HepG2 (cell line): Measurements from ENCODE around the gene HAO2. TPM values are rescaled to one million over a fixed set of nuclear protein-coding genes. Genes with fewer than 3 reads are reported as not detected.

Experiments
- BORCS8-MEF2B ChIP-seq: sonication (generic); formaldehyde crosslinking; IDR thresholded peaks from 2 replicates; pipeline ENCODE4 v1.8.0; 2022; ENCODE audit warnings: mild to moderate bottlenecking, missing genetic modification reagents
- CEBPB ChIP-seq: IDR thresholded peaks from 2 replicates; pipeline ENCODE4 v1.6.1; 2011; ENCODE audit warnings: low read depth, low read length, improper control_type of control experiment, borderline replicate concordance
- DMAP1 ChIP-seq: IDR thresholded peaks from 2 replicates; pipeline ENCODE4 v1.6.1; 2016
- HMGA1 ChIP-seq: sonication (generic); formaldehyde crosslinking; conservative IDR thresholded peaks from 2 replicates; pipeline ENCODE4 v1.4.0; 2020; ENCODE audit warnings: missing genetic modification reagents
- KDM6A ChIP-seq: IDR thresholded peaks from 2 replicates; pipeline ENCODE4 v1.6.1; 2016; ENCODE audit warnings: low read depth
- POLR2G ChIP-seq: fragments of 200-400 bp; formaldehyde crosslinking; IDR thresholded peaks from 2 replicates; pipeline ENCODE4 v1.6.1; 2018; ENCODE audit warnings: mild to moderate bottlenecking, low read depth, low read length, moderate library complexity
- SMARCE1 ChIP-seq: fragments of 450-650 bp; IDR thresholded peaks from 2 replicates; pipeline ENCODE4 v1.6.1; 2017; ENCODE audit warnings: borderline replicate concordance
- ZBTB7A ChIP-seq: sonication (generic); formaldehyde crosslinking; IDR thresholded peaks from 2 replicates; pipeline ENCODE4 v1.8.0; 2022; ENCODE audit warnings: mild to moderate bottlenecking, missing genetic modification reagents
- ZFP41 ChIP-seq: sonication (generic); formaldehyde crosslinking; IDR thresholded peaks from 2 replicates; pipeline ENCODE4 v1.4.0; 2020; ENCODE audit warnings: mild to moderate bottlenecking, missing genetic modification reagents, borderline replicate concordance
- ZNF33A ChIP-seq: sonication (generic); formaldehyde crosslinking; IDR thresholded peaks from 2 replicates; pipeline ENCODE4 v1.5.1; 2020; ENCODE audit warnings: missing genetic modification reagents, mild to moderate bottlenecking, moderate library complexity, borderline replicate concordance
- ZNF441 ChIP-seq: sonication (generic); formaldehyde crosslinking; IDR thresholded peaks from 2 replicates; pipeline ENCODE4 v1.7.0; 2021; ENCODE audit warnings: missing genetic modification reagents, borderline replicate concordance
- ZNF547 ChIP-seq: sonication (generic); formaldehyde crosslinking; IDR thresholded peaks from 2 replicates; pipeline ENCODE4 v1.5.1; 2020; ENCODE audit warnings: mild to moderate bottlenecking, missing genetic modification reagents
- ZNF607 ChIP-seq: sonication (generic); formaldehyde crosslinking; IDR thresholded peaks from 2 replicates; pipeline ENCODE4 v1.5.1; 2020; ENCODE audit warnings: missing genetic modification reagents, mild to moderate bottlenecking, borderline replicate concordance
- ZNF703 ChIP-seq: sonication (generic); formaldehyde crosslinking; IDR thresholded peaks from 2 replicates; pipeline ENCODE4 v1.5.1; 2020; ENCODE audit warnings: missing genetic modification reagents, mild to moderate bottlenecking, moderate library complexity, borderline replicate concordance
- ZSCAN21 ChIP-seq: sonication (generic); formaldehyde crosslinking; IDR thresholded peaks from 2 replicates; pipeline ENCODE4 v1.8.0; 2022; ENCODE audit warnings: mild to moderate bottlenecking, missing genetic modification reagents, moderate library complexity, borderline replicate concordance
- polyA plus RNA-seq, 8 experiments: library from polyadenylated mRNA; depleted of rRNA in 3 of 8; stranded (reverse) in 7 of 8; unstranded in 1 of 8; fragments of >200 nt; fragmentation: Illumina TruSeq in 4 of 8; extraction: Trizol in 4 of 8; gene quantifications; 2 replicates each; pipeline versions ENCODE4 v1.2.1 to v1.2.3, GENCODE V29; 2011 to 2016; ENCODE audit warnings: low read depth in 4 of 8, missing spikeins in 1 of 8, mixed read lengths in 1 of 8; ENCODE audit not compliant: insufficient read depth in 1 of 8
- total RNA-seq, 5 experiments: library from RNA; depleted of rRNA; stranded (reverse); fragments of >200 nt; fragmentation: Illumina TruSeq; extraction: Trizol; gene quantifications; 2 replicates each; pipeline ENCODE4 v1.2.3, GENCODE V29; 2016; ENCODE audit warnings: low read depth in 1 of 5
- TF ChIP-seq, protein P1 (sequence below): sonication (generic); formaldehyde crosslinking; IDR thresholded peaks from 2 replicates; pipeline ENCODE4 v1.4.0; 2020; ENCODE audit warnings: missing genetic modification reagents
- TF ChIP-seq, protein P2 (sequence below): sonication (generic); formaldehyde crosslinking; IDR thresholded peaks from 2 replicates; pipeline ENCODE4 v1.4.0; 2020; ENCODE audit warnings: mild to moderate bottlenecking, low read depth, missing genetic modification reagents
- TF ChIP-seq, protein P3 (sequence below): sonication (generic); formaldehyde crosslinking; IDR thresholded peaks from 2 replicates; pipeline ENCODE4 v1.4.0; 2020; ENCODE audit warnings: missing genetic modification reagents, borderline replicate concordance
- TF ChIP-seq, protein P4 (sequence below): IDR thresholded peaks from 2 replicates; pipeline ENCODE4 v1.6.1; 2016

The HAO2 gene
- total and polyA plus RNA-seq, 2 of the 13 experiments (the other 11 are each of a cell fraction or from before 2014, with no cell fraction given), result 0.05 to 0.09 TPM

DNA sequence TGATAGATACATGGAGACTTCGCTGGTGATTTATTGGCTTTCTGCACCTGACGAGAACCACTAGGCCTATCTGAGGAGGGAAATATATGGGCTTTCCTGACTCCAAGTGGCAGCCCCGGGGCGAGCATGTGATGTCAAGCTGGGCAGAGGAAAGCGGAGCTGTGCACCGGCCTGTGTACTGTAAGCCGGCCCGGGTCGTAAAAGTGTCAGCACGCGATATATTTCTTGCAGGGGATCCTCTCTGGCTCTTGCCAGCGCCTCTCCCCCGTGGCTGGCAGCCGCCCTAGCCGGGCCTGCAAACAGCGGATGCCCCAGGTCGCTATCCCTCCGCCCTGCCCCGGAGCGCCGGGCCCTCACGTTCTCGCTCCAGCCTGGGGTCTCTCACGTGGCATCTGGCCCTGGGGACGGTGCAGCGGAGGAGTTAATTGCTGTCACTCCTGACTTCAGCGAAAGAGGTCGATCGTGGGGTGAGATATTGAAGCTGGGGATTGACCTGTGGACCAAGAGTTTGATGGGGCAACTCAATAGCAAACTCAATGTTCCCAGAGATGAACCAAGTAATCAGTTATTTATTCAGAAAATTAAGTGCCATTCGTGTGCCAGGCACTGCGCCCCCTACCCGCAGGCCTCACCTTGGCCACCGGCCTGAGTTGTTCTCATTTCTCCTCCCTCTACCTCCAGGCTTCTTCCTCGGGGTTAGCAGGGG lies 41.0 kb upstream of the HAO2 start (continued):
- TF ChIP-seq POLR2G, result 0 out of 2 replicates have a peak, but pooled peaks have one; percentile 36
- no peak for TF ChIP-seq ZNF607 (CRISPR knock-in tag)
- peak; percentile 85 for TF ChIP-seq ZNF547 (CRISPR knock-in tag)
- no peak for TF ChIP-seq SMARCE1
- TF ChIP-seq, protein P1, sequence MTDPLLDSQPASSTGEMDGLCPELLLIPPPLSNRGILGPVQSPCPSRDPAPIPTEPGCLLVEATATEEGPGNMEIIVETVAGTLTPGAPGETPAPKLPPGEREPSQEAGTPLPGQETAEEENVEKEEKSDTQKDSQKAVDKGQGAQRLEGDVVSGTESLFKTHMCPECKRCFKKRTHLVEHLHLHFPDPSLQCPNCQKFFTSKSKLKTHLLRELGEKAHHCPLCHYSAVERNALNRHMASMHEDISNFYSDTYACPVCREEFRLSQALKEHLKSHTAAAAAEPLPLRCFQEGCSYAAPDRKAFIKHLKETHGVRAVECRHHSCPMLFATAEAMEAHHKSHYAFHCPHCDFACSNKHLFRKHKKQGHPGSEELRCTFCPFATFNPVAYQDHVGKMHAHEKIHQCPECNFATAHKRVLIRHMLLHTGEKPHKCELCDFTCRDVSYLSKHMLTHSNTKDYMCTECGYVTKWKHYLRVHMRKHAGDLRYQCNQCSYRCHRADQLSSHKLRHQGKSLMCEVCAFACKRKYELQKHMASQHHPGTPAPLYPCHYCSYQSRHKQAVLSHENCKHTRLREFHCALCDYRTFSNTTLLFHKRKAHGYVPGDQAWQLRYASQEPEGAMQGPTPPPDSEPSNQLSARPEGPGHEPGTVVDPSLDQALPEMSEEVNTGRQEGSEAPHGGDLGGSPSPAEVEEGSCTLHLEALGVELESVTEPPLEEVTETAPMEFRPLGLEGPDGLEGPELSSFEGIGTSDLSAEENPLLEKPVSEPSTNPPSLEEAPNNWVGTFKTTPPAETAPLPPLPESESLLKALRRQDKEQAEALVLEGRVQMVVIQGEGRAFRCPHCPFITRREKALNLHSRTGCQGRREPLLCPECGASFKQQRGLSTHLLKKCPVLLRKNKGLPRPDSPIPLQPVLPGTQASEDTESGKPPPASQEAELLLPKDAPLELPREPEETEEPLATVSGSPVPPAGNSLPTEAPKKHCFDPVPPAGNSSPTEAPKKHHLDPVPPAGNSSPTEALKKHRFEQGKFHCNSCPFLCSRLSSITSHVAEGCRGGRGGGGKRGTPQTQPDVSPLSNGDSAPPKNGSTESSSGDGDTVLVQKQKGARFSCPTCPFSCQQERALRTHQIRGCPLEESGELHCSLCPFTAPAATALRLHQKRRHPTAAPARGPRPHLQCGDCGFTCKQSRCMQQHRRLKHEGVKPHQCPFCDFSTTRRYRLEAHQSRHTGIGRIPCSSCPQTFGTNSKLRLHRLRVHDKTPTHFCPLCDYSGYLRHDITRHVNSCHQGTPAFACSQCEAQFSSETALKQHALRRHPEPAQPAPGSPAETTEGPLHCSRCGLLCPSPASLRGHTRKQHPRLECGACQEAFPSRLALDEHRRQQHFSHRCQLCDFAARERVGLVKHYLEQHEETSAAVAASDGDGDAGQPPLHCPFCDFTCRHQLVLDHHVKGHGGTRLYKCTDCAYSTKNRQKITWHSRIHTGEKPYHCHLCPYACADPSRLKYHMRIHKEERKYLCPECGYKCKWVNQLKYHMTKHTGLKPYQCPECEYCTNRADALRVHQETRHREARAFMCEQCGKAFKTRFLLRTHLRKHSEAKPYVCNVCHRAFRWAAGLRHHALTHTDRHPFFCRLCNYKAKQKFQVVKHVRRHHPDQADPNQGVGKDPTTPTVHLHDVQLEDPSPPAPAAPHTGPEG (CRISPR knock-in tag), result no peak
- no peak for TF ChIP-seq ZSCAN21
- no peak for TF ChIP-seq ZNF33A (CRISPR knock-in tag)
- no peak for TF ChIP-seq CEBPB
- TF ChIP-seq BORCS8-MEF2B (CRISPR knock-in tag), result peak; percentile 28; the same call in 1 of the 2 replicates
- peak; percentile 55; the same call in 1 of the 2 replicates for TF ChIP-seq ZBTB7A (CRISPR knock-in tag)
- TF ChIP-seq HMGA1 (CRISPR knock-in tag), result no peak
- TF ChIP-seq, protein P2, sequence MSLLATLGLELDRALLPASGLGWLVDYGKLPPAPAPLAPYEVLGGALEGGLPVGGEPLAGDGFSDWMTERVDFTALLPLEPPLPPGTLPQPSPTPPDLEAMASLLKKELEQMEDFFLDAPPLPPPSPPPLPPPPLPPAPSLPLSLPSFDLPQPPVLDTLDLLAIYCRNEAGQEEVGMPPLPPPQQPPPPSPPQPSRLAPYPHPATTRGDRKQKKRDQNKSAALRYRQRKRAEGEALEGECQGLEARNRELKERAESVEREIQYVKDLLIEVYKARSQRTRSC (CRISPR knock-in tag), result no peak
- TF ChIP-seq, protein P3, sequence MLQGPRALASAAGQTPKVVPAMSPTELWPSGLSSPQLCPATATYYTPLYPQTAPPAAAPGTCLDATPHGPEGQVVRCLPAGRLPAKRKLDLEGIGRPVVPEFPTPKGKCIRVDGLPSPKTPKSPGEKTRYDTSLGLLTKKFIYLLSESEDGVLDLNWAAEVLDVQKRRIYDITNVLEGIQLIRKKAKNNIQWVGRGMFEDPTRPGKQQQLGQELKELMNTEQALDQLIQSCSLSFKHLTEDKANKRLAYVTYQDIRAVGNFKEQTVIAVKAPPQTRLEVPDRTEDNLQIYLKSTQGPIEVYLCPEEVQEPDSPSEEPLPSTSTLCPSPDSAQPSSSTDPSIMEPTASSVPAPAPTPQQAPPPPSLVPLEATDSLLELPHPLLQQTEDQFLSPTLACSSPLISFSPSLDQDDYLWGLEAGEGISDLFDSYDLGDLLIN (CRISPR knock-in tag), result no peak
- peak; percentile 77; the same call in 1 of the 2 replicates for TF ChIP-seq ZNF703 (CRISPR knock-in tag)
- TF ChIP-seq, protein P4, sequence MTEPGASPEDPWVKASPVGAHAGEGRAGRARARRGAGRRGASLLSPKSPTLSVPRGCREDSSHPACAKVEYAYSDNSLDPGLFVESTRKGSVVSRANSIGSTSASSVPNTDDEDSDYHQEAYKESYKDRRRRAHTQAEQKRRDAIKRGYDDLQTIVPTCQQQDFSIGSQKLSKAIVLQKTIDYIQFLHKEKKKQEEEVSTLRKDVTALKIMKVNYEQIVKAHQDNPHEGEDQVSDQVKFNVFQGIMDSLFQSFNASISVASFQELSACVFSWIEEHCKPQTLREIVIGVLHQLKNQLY, result no peak
- TF ChIP-seq DMAP1, result peak; percentile 40; the same call in 1 of the 2 replicates
- no peak for TF ChIP-seq KDM6A (CRISPR knock-in tag)
- TF ChIP-seq ZFP41, result no peak
- 0 out of 2 replicates have a peak, but pooled peaks have one; percentile 13 for TF ChIP-seq ZNF441 (CRISPR knock-in tag)
